NCI-H748 treated with DMSO at 0.1 percent for 48 hours (cell line): ENCODE data around the gene ASTN2.
"Not testable (repeated sequence)": the region's sequence is repeated elsewhere in the genome, so short reads cannot be mapped to it uniquely, and the experiment has no call there.

Experiments
- DNase-seq: peaks from one replicate; lab custom pipeline; 2025; lab: John Stamatoyannopoulos, UW

ASTN2 gene

DNA sequence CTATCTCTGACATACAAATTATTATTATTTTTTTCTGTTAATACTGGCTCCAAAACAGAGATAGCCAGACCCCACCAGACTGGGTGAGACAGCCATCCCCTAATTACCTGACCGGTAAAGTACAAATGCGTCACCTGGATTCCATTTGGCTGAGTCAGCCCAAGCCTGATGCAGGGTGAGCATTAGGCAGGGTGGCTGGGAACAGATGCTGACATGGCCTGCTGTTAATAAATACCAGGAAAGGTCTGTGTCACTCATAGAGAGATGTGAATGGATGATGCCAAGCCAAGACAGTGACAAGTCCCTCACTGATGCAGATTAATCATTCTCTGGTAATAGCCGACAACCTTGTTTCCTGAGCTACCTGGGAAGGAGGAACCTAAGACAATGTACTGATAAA is 544.3 kb downstream of the ASTN2 start:
- DNase-seq, result no peak

DNA sequence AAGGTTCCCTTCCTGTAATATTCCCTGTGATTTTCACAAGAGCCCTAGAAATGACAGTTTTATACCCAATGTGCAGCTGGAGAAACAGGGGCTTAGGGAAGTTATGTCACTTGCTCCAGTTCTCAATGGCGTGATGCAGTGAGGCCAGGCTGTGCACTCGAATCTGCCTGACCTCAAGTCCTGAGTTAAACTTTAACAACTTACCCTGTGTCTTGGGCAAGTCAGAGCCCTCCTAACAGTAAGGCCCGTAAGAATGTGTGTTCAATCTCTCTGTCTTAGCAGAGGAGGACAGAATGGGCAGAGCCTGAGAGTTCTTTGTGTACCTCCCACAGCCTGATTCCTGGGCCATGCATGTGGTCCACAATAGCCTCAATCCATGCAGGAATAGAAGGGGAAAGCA is 546.7 kb downstream of the ASTN2 start:
- DNase-seq, result no peak

DNA sequence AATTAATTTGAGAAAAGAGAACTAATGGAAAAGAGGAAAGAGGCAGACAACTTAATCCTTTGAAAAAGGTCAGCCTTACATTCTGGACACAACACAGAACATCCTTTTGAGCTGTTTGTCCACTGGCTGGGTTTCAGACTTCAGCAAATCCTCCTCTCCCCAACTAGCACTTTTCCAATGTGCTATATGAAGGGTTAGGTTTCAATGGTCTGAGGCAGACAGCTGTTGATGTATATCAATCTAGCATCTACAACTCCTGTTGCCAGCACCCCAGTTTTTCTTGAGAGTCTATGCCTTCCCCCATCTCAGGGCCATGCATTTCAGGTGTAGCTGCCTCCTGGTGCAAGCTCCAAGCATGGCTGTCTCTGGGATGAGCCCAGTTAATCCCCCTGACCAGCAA is 553.5 kb downstream of the ASTN2 start:
- no peak for DNase-seq

DNA sequence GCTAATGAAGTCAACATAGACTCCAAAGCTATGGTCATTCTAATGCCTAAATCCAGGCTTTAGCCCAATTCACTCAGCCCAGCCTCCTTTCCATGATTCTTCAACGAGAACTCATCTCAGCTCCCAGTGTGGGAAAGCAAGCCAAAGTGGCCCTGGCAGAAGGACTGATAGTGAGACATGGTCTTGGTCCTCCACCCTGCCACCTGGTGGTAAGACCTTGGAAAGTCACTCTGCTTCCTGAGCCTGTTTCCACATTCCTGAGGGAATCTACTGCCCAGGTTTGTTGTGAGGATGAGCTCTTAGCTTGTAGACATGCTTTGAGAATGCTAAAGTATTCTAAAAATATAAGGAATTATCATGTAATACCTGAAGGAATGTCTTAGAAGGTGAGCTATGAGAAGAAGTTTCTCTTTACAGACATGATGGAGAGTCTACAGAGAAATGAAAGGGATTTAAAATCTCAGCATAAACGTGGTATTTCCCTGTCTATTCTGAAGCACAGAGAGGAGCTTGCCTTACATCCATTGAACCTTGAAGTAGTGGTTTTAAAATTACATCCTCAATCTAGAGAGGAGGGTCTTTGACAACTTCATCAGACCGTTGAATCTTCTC is 554.2 kb downstream of the ASTN2 start:
- peak; percentile 48 for DNase-seq

DNA sequence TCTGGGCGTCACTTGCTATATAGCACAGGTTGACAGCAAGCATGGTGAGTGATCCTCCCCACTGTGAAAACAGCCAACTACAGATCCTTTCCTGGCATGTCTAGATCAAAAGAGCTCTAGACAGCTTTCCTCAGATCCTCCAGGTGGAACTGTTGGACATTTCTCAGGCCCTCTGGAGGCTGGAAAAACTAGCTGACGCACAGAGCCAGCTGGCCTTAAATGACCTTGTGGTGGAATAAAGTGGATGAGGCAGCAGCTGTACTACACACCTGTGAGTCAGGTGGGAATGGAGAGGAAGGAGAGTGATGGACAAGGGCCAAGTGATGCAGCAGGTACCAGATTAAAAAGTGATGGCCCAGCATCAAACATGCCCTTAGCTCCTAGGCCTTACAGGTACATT is 555.1 kb downstream of the ASTN2 start:
- no peak for DNase-seq

DNA sequence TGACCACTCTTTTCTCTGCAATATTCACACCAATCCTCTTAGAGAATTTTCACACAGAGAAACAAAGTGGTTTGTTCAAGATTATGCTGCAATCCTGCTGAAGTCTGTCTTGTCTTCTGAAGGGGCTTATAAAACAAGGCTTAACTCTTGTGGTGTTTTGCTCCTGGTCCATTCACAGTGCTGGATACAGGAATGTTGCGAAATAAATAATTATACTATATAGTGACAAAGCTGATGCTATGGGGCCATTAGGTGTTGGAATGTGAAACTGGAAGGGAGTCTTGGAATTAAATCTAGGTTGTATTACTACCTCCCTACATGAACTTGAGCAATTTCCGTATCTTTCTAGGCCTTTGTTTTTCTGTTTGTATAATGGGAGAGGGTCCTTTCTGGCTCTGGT is 557.5 kb downstream of the ASTN2 start:
- DNase-seq, result no peak

DNA sequence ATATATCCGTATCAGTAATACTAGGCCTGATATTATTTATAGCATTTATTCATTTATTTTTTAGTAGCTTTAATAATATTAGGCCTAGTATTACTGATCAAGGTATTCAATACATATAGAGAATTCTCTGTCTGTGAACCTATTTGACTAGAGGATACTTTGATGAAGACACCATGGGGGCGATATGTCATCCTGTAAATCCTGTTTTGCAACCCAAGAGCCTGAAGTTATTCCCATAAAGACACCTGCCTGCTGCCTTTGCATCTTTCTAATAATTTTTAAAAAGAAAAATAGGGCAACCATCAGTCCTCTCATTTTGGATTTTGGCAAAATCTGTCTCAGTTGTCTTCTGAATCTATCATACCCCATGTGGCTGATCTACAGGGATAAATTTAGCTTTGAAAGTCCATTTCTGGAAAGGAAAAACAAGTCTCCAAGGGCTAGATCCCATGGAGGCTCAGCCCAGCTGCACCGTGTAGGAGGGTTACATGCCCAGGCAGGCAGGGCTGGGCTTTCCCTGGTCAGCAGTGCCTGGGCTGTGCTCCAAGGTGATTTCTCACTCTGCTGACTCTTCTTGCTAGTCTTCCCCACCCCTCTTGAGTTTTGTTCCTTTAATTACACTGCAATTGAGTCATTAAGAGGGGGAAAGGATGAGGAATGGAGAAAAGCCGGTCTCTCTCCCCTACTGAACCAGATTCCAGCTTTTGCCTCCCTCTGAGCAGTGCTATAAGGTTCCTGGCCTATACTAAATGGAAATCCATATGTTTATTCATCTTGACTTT is 558.8 kb downstream of the ASTN2 start:
- DNase-seq, result no peak

DNA sequence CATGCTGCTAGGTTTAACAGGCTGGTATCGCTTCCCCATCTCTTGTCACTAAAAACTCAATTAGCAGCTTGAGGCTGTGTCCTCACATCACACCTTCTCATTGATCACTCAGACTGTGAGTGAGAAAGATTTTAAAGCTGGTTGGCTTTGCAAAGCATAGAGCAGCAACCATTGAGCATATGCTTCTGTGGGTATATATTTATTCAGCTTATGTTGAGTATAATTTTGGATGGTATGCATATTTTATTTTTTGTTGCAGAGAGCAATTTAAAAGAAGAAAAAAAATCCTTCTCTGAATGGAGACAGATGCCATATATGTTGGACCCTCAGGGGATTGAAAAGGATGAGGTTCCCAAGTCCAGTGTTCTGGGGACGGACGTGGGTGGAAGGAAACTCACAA is 565.1 kb downstream of the ASTN2 start:
- no peak for DNase-seq

DNA sequence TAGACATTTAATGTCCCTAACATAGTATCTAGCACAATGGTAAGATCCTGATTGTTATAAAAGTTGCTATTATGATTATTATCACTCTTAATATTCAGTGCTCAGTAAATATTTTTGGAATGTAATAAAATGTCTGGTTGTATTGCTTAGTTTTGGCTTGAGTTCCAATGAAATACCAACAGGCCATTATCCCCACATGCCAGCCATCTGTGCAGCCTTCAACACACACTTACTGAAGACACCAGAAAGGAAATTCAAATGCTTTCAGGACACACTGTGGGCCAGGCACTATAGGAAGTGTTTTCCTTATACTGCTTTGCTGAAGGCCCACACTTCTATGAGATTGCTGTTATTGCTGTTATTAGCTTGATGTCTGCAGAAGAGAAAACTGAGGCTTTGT is 570.2 kb downstream of the ASTN2 start:
- no peak for DNase-seq

DNA sequence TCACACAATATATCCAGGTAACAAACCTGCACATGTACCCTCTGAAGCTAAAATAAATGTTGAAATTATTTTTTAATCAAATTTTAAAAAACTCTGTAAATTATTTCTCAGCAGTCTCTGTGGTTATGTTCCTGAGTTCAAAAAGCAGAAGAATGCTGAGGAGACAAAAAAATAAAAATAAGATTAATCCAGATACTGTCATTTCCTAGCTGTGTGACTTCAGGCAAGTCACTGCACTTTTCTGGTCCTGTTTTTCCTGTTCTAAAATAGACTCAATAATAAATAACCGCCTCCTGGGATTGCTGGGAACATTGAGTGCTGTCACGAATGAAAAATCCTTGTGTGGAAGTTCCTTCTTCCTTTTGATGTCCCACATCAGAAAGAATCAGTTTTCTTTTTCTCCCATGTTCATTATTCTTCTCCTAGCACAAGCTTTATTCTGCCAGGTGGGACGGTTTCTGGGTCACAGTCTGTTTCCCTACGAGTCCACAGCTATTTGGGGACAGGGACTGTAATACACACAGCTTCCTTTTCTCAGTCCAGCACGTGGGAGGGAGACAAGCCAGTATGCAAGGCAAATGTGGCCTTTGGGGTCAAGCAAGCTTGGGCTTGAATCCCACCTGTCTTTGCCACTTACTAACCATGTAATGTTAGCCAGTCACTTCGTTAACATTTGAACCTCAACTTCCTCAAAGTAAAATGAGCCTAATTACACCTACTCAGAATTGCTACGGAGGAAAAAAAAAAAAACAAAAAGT is 570.8 kb downstream of the ASTN2 start:
- no peak for DNase-seq

DNA sequence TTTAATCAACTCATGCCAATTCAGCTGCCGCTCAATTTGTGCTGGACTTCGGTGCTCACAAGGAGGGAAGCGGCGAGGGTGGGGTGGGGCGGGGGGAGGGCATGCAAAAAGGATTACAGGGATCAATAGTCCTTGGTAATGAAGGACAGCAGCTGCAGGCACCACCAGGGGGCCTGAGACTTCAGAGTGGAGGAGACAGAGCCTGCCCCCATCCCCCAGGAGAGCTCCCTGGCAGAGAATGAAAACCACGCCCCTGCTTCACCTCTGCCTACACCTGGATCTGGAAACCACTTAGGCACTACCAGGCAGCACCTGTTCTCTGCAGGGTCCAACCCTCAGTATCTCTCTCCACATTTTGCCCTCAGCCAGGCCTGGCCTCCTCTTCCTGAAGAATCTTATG is 572.2 kb downstream of the ASTN2 start:
- DNase-seq, result no peak

DNA sequence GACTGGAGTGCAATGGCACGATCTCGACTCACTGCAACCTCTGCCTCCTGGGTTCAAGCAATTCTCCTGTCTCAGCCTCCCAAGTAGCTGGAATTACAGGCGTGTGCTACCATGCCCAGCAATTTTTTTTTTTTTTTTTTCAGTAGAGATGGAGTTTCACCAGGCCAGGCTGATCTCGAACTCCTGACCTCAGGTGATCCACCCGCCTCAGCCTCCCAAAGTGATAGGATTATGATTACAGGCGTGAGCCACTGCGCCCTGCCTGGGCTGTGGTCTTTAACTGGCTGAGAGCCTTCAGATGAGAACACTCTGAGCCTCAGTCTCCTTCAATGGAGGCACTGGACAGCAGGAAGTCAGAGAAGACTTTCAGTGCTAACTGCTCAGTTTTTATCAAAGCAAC is 576.4 kb downstream of the ASTN2 start:
- DNase-seq, result not testable (repeated sequence)

DNA sequence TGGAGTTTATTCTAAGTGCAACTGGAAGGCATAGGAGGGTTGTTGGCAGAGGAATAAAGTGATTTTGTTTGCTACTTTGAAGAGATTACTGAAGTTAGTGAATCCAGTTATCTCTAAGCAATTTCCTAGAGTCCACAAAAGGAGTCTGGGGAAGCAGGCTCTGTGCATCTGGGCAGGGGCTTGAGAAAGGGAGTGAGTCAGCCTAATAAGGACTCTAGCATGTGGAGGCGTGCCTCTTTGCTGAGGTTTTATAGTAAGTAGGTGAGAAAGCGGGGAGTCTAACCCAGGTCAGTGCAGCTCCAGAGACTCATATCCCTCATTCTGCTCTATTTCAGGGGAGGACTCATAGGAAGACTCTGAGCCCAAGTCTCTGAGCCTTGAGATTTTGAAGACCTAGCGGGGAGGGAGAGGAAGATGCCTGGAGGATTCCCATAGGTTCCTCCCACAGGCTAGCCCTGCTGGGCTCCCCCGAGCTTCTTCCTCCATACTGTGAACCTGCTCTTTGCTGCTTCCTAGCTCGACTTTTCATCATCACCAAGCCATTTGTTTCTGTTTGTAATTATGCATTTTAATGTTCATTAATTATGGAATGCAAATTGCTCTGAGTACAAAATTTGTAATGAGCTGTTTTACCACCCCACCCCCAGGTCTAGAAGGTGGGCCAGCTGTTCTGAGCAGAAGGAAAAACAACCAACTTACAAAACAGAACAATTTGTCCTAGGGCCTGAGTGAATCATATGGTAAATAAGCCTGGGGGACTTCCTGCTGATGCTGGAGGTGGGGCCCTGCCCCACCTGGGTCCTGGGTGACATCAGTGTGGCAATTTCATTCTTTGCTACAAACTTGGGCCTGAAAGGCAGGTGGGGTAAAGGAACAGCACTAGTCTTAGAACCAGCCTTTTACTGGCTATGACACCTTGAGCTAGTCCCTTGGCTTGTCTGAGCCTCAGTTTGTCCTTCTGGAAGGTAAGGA is 577.6 kb downstream of the ASTN2 start:
- DNase-seq, result no peak

DNA sequence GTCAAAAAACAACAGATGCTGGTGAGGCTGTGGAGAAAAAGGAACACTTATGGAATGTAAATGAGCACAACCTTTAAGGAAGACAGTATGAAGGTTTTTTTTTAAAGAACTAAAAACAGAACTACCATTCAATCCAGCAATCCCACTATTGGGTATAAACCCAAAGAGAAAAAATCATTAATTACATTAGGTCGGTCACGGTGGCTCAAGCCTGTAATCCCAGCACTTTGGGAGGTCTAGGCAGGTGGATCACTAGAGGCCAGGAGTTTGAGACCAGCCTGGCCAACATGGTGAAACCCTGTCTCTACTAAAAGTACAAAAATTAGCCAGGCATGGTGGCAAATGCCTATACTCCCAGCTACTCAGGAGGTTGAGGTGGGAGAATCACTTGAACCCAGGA is 584.5 kb downstream of the ASTN2 start:
- not testable (repeated sequence) for DNase-seq

DNA sequence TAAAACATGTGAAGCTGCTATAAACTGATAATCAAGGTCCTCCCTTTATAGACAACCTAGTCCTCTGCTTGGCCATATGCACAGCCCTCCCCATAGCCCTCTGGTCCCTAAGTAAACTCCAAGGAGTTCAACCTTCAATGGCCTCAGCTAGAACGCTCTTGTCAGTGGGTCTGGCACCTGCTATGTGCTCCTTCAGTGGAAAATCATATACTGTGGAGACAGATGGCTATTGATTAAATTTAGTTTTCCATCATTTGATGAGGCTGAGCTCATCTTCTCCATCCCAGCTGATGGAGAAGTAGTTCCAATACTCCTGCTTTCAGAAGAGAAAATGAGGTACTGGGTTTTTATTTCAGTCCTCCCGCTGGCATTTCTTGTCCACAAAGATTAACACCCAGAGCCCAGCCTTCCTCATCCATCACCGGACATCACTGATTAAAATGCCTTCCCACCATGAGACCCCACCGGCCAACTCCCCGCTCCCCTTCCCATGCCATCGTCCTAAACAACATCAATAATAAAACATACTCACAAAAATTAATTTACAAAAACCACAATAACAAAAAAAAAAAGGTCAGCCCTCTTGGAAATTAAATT is 593.1 kb downstream of the ASTN2 start:
- no peak for DNase-seq

DNA sequence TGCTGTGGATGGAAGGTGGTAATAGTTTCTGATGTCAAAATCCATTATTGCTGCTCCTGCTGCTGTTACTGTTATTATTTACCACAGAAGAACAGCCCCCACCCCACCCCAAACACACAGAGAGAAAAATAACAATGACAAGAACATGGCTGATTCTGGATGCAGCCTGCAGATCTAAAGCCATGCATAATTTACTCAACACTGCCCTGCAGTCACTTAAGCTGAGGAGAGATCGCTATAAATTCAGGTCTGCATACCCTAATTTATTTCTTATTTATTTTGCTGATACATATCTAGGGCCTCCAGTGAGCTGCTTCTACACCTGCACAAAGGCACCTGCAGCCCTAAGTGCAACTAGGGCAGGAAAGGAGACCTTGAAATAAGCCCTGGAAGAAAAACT is 595.7 kb downstream of the ASTN2 start:
- no peak for DNase-seq

DNA sequence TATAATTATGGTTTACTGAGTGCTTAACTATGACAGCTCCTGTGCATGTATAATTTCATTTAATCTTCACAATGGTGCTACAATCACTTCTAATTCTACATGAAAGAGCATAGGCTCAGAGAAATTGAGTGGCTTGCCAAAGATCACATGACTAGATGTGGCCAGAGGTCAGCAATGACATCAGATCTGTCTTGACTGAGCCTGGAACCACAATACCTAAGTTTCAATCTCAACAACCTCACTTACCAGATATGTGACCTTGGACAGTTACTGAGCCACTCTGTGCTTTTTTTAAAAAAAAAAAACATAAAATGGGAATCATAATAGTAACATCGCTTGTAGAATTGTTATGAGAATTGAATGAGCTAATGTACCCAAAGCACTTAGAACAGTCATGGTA is 597.1 kb downstream of the ASTN2 start:
- DNase-seq, result no peak

DNA sequence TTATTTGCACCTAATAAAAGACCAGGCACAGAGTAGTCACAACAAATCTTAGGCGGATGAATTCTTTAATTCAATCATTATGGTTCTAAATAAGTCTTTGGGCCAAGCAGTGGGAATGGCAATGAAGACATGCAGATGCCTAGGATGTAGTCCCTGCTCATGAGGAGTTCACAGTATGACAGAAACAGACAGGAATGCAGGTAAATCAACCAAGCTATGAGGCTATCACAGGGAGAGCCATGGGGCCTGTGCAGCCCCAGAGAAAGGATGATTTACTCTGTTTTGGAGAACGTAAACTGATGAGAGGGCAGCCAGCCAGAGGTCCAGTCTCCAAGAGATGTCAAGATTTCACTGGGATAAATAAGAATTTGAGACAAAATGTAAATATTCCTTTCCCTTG is 598.4 kb downstream of the ASTN2 start:
- no peak for DNase-seq

DNA sequence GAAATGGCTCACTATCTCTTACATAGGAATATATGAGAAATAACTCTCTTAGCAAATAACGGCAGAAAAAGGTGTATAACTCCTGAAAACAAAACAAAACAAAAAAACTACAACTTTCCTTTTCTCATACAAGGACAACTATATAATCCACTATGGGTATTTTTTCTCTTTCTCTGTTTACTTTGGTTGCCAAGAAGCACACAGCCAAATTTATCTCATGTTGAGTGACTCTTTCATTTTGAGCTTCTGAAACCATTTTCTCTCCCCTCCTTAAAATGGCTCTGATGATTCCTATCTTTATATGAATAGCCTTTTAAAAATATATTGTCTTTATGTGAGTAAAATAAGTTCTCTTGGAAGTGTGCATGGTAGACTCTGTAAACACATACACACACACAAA is 599.0 kb downstream of the ASTN2 start:
- DNase-seq, result no peak

DNA sequence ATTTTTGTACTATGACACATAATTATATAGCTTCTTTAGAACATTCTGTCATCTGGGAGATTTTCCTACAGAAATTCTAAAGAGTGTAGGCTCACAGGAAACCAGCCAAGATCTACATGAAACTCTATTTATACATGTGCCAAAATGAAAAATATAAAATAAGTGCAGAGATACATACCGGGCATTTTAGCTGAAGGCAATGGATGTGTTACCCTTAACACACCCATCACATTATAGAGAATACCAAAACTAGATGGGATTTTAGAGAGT is 601.9 kb downstream of the ASTN2 start:
- DNase-seq, result no peak

DNA sequence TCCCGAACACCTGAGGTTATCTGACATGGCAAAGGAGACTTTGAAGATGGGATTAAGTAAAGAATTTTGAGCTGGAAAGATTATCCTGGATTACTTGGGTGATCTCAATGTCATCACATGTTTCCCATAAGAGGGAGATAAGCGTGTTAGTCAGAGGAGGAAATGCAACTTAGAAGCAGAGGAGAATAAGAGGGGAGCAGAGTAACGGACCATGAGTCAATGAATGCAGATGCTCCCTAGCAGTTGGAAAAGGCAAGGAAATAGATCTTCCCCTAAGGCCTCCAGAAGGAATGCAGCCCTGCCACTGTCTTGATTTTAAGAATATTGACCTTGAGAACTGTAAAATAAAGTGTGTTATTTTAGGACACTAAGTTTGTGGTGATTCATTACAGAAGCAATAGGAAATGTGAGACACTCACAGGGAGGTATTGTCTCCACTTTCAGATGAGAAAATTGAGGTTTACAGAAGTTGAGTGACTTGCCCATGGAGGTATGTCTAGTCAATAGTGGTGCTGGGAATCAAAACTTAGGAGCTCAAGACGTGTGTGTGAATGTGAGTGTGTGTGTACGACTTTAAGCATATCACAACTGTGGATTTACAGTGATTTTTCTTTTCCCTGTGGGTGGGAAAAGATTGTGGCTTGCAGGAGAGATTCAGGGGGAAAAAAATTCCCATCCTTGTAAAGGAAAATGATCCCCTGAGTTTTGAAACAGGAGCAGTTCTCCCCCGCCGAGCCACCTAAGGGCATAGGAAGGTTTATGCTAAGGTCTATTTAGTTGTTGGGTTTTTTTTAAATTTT is 602.4 kb downstream of the ASTN2 start:
- DNase-seq, result no peak
